Calu3 (cell line): ENCODE measurements around the gene DOHH. TPM values are rescaled to one million over a fixed set of nuclear protein-coding genes. Genes with fewer than 3 reads are reported as not detected.
A peak's percentile ranks its signal among the peaks of the same experiment; 100 is the strongest.

Source experiments
- Bru-seq: library from RNA; stranded (reverse); fragments of 400-500 nt; gene quantifications from one replicate; lab custom pipeline; 2021; lab: Mats Ljungman, UMichigan
- BruChase-seq, 2 experiments: library from RNA; stranded (reverse); fragments of 400-500 nt; gene quantifications; one replicate each; lab custom pipeline; 2021; lab: Mats Ljungman, UMichigan
- BruUV-seq: library from RNA; stranded (reverse); fragments of 400-500 nt; replicated peaks from 2 replicates; lab custom pipeline; 2021; lab: Mats Ljungman, UMichigan
- CTCF ChIA-PET: fragments of 300-600 bp; sonication (Branson Sonifier 250); formaldehyde crosslinking; loops from one replicate; lab custom pipeline; 2022; ENCODE audit warnings: antibody characterized with exemption; lab: Charles Lee
- DNase-seq: peaks from one replicate; pipeline ENCODE4 v3.0.0; 2022
- H3K27ac Mint-ChIP-seq: one replicate; pipeline ENCODE4 v1.8.0; 2022; ENCODE audit warnings: mixed read lengths; ENCODE audit not compliant: unreplicated experiment
- H3K27me3 Mint-ChIP-seq: one replicate; pipeline ENCODE4 v1.8.0; 2022; ENCODE audit warnings: mixed read lengths; ENCODE audit not compliant: unreplicated experiment
- H3K36me3 Mint-ChIP-seq: one replicate; pipeline ENCODE4 v1.8.0; 2022; ENCODE audit warnings: mild to moderate bottlenecking, moderate library complexity, mixed read lengths; ENCODE audit not compliant: insufficient read depth, unreplicated experiment
- H3K4me1 Mint-ChIP-seq: one replicate; pipeline ENCODE4 v1.8.0; 2022; ENCODE audit warnings: mild to moderate bottlenecking, low read depth, mixed read lengths; ENCODE audit not compliant: unreplicated experiment
- H3K4me3 Mint-ChIP-seq: one replicate; pipeline ENCODE4 v1.8.0; 2022; ENCODE audit warnings: mild to moderate bottlenecking, low read depth, moderate library complexity, mixed read lengths; ENCODE audit not compliant: unreplicated experiment
- H3K9me3 Mint-ChIP-seq: one replicate; pipeline ENCODE4 v1.8.0; 2022; ENCODE audit warnings: low read depth, mixed read lengths; ENCODE audit not compliant: unreplicated experiment
- CTCF ChIP-seq: fragments of 200-600 bp; IDR thresholded peaks from one replicate; pipeline ENCODE4 v1.8.0; 2022; ENCODE audit warnings: antibody characterized with exemption; ENCODE audit not compliant: unreplicated experiment
- intact Hi-C: fragments of 100-400 bp; cut with micrococcal nuclease; formaldehyde crosslinking; loops from one replicate; pipeline ENCODE4 v1.10.0; 2022; ENCODE audit not compliant: unreplicated experiment
- long read RNA-seq: library from polyadenylated mRNA; stranded (forward); transcript quantifications from one replicate; pipeline ENCODE4 v2.0.0, GENCODE V29; 2022
- total RNA-seq: library from RNA; stranded (reverse); gene quantifications from 2 replicates; pipeline ENCODE4 v1.2.3, GENCODE V29; 2022

Gene DOHH
- total RNA-seq, result 10.9 and 11.6 TPM in 2 replicates
- percentile 47 among the genes with signal in this experiment for Bru-seq, nascent RNA
- BruChase-seq, experiment 1, labeled RNA remaining after a 6-hour chase, result percentile 43 among the genes with signal in this experiment
- BruChase-seq, experiment 2, labeled RNA remaining after a 2-hour chase, result percentile 47 among the genes with signal in this experiment
- long read RNA-seq, transcript DOHH-201 (5 exons, 2,031 nt), result major isoform, 14 of 21 reads
- long read RNA-seq, partial matches to known transcripts, result 0 of 21 reads
- long read RNA-seq, other reads (novel, unspliced or antisense), result 7 of 21 reads

GRCh38 chr19:3500429-3501101 lies at the start of gene DOHH:
Gene DOHH, minus strand, starts transcription at chr19:3500674. Its CDS starts 3,860 bp downstream, at chr19:3496814.
- intact Hi-C loops, result no loop called here
- BruUV-seq, result no TSS peak
- H3K27me3 Mint-ChIP-seq, result no peaks in the 10 kb centered on the region

GRCh38 chr19:3549816-3550215 lies 49.3 kb upstream of the DOHH start:
- intact Hi-C loops, result no loop called here
- CTCF ChIA-PET, result no interaction called here
- H3K36me3 Mint-ChIP-seq, result peaks cover 24% of the 10 kb centered on the region
- H3K27ac Mint-ChIP-seq, result no peak overlapping the region
- DNase-seq, result no peak
- H3K4me3 Mint-ChIP-seq, result no peak overlapping the region
- TF ChIP-seq CTCF, result no peak
- H3K4me1 Mint-ChIP-seq, result peaks cover 10% of the 10 kb centered on the region
- H3K27me3 Mint-ChIP-seq, result no peaks in the 10 kb centered on the region
- BruUV-seq, result no TSS peak
- H3K9me3 Mint-ChIP-seq, result no peaks in the 10 kb centered on the region

More at GRCh38 chr19:3500429-3501101, at the start of gene DOHH:
- Mint-ChIP-seq H3K36me3 (peaks cover 25% of the 10 kb centered on the region), H3K9me3 (no peaks in the 10 kb centered on the region), H3K4me3 (peak within 1 kb of the TSS; percentile 92), H3K27ac (peak within 1 kb of the TSS; percentile 99), H3K4me1 (no peaks in the 10 kb centered on the region)
- CTCF ChIA-PET, result interaction anchor here (0.5 to 1.2 kb wide), 4 partner anchors 15 to 210 kb away, joined by 3 to 9 read pairs (median 3); no protein-coding TSS in a partner anchor
- TF ChIP-seq CTCF, result no peak
- peak; percentile 90 for DNase-seq

- Mint-ChIP-seq H3K27ac (no peak overlapping the region), H3K4me1 (peaks cover 12% of the 10 kb centered on the region), H3K4me3 (no peak overlapping the region), H3K27me3 (no peaks in the 10 kb centered on the region), H3K9me3 (no peaks in the 10 kb centered on the region), H3K36me3 (peaks cover 31% of the 10 kb centered on the region)
- TF ChIP-seq CTCF, result no peak
- BruUV-seq, result no TSS peak
- no peak for DNase-seq
- CTCF ChIA-PET, result no interaction called here
- intact Hi-C loops, result no loop called here
Observed at GRCh38 chr19:3548606-3549005, 48.1 kb upstream of the DOHH start.

GRCh38 chr19:3547767-3548282 lies 47.4 kb upstream of the DOHH start:
- no peaks in the 10 kb centered on the region for H3K9me3 Mint-ChIP-seq
- no peak for DNase-seq
- no TSS peak for BruUV-seq
- peaks cover 12% of the 10 kb centered on the region for H3K4me1 Mint-ChIP-seq
- peaks cover 31% of the 10 kb centered on the region for H3K36me3 Mint-ChIP-seq
- intact Hi-C loops, result no loop called here
- no peaks in the 10 kb centered on the region for H3K27me3 Mint-ChIP-seq
- H3K4me3 Mint-ChIP-seq, result no peak overlapping the region
- no peak overlapping the region for H3K27ac Mint-ChIP-seq
- CTCF ChIA-PET, result no interaction called here
- TF ChIP-seq CTCF, result no peak
